Astrocyte of the cerebellum (primary cell): ENCODE results near the gene ST6GALNAC5.

ENCODE experiments used
- DNase-seq: peaks from one replicate; pipeline ENCODE4 v3.0.0-alpha.2; 2011; ENCODE audit warnings: low read depth
- H3K4me3 ChIP-seq: 2 replicates; pipeline ENCODE4 v1.5.1; 2011; ENCODE audit warnings: mild to moderate bottlenecking, low read depth, low read length, moderate library complexity
- CTCF ChIP-seq: IDR thresholded peaks from 2 replicates; pipeline ENCODE4 v1.5.1; 2012; ENCODE audit warnings: low read length, low read depth, moderate library complexity, mild to moderate bottlenecking; ENCODE audit errors: missing control alignments
- in situ Hi-C: cut with HindIII; loops from 2 replicates; pipeline ENCODE4 v1.10.0; 2017; ENCODE audit warnings: low sequenced_read_pairs

Gene ST6GALNAC5

DNA sequence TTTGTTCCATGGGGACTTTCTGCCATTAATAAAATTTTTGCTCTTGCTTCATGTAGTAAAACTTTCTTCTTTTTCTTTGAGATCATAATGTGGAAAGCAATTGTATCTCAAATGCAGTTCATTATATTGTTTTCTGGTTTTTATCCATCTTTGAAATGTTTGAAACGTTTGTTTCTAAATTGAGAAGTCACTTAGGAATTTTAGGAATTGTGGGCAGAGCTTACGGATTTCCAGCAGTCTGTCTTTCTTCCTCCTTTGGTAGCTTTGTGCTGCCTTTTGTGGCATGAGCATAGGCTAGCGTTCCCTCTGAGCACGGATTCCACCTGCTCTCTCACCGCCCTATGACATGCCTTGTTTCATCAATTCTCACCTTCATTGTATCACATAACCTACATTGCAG is 2.9 kb upstream of the ST6GALNAC5 start:
- H3K4me3 ChIP-seq, result no peak overlapping the region
- no peak for TF ChIP-seq CTCF
- in situ Hi-C loops, result no loop called here
- DNase-seq, result no peak

GRCh38 chr1:76865696-76866286 is 1.5 kb upstream of the ST6GALNAC5 start:
- H3K4me3 ChIP-seq, result no peak overlapping the region
- TF ChIP-seq CTCF, result no peak
- in situ Hi-C loops, result no loop called here
- no peak for DNase-seq

DNA sequence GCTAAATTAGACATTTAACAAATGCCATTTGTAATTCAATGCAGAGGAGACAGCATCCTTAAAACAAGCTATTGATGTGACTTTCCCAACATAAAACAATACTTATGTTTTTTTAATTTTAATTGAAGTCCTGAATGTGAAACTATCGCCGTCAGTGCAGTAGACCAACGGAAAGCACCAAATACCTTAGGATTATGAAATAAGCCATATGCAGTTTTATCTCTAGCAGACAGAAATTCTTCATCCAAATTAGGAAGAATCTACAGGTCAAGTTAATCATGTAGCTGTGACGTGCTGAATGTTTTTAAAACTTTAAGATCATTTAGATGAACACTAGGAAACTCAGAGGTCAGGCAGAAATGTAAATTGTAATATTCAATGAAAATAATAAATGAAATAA is 714 bp upstream of the ST6GALNAC5 start:
- H3K4me3 ChIP-seq, result no peak overlapping the region
- in situ Hi-C loops, result no loop called here
- no peak for TF ChIP-seq CTCF
- DNase-seq, result no peak

- in situ Hi-C loops, result no loop called here
- TF ChIP-seq CTCF, result peak; percentile 42
- no peak for DNase-seq
- H3K4me3 ChIP-seq, result peak overlapping the region; percentile 57
Measured at GRCh38 chr1:76868154-76868882, 1.0 kb downstream of the ST6GALNAC5 start.

DNA sequence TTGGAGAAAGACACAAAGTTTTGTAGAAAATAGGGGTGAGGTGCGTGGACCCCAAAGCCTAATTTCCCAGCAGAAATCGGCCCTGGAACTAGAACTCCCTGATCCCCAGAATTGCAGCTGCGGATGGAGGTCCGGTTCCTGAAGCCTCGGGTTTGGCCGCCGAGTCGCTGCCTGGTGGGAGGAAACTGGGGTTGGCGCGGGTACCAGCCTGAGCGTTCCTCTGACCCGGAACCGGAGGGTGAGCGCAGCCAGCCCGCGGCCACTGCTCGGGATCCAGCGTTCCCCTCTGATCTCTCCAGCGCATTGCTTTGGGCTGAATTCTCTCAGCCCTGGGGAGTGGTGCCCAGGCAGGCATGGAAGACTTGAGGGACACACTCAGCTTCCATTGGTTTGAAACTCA is 1.6 kb downstream of the ST6GALNAC5 start:
- DNase-seq, result no peak
- in situ Hi-C loops, result no loop called here
- H3K4me3 ChIP-seq, result peak overlapping the region; percentile 57
- no peak for TF ChIP-seq CTCF

- in situ Hi-C loops, result no loop called here
- DNase-seq, result no peak
- no peak overlapping the region for H3K4me3 ChIP-seq
- no peak for TF ChIP-seq CTCF
Measured at GRCh38 chr1:76870037-76870436, 2.8 kb downstream of the ST6GALNAC5 start.
